HS-5 (cell line): ENCODE measurements around the gene FAM81B.

Experiments used
- DNase-seq: peaks from one replicate; pipeline ENCODE4 v3.0.0-alpha.2; 2012; ENCODE audit warnings: low read depth

The FAM81B gene

GRCh38 chr5:95403996-95404395 lies 12.8 kb downstream of the FAM81B start:
- no peak for DNase-seq

GRCh38 chr5:95406426-95407090 lies 15.4 kb downstream of the FAM81B start:
- peak; percentile 18 for DNase-seq

GRCh38 chr5:95410279-95410678 lies 19.1 kb downstream of the FAM81B start:
- DNase-seq = no peak

GRCh38 chr5:95411474-95411873 lies 20.3 kb downstream of the FAM81B start:
- DNase-seq = peak; percentile 37

- DNase-seq = no peak
These were observed 23.3 kb downstream of the FAM81B start for GRCh38 chr5:95414451-95414850.

- DNase-seq = peak; percentile 13
These were observed 26.8 kb downstream of the FAM81B start for GRCh38 chr5:95417971-95418370.

GRCh38 chr5:95422838-95423237 lies 31.7 kb downstream of the FAM81B start:
- DNase-seq = no peak

GRCh38 chr5:95424016-95424415 lies 32.9 kb downstream of the FAM81B start:
- no peak for DNase-seq

- no peak for DNase-seq
These were observed 33.4 kb downstream of the FAM81B start for GRCh38 chr5:95424526-95424925.

GRCh38 chr5:95426227-95426626 lies 35.1 kb downstream of the FAM81B start:
- no peak for DNase-seq

GRCh38 chr5:95432779-95433178 lies 41.6 kb downstream of the FAM81B start:
- no peak for DNase-seq

GRCh38 chr5:95439801-95440493 lies 48.8 kb downstream of the FAM81B start:
- DNase-seq = no peak

GRCh38 chr5:95440825-95441224 lies 49.7 kb downstream of the FAM81B start:
- DNase-seq = no peak

- no peak for DNase-seq
These were observed 50.5 kb downstream of the FAM81B start for GRCh38 chr5:95441636-95442035.

GRCh38 chr5:95445442-95445841 lies 54.3 kb downstream of the FAM81B start:
- no peak for DNase-seq

GRCh38 chr5:95445995-95446394 lies 54.8 kb downstream of the FAM81B start:
- DNase-seq = peak; percentile 63

- no peak for DNase-seq
These were observed 55.5 kb downstream of the FAM81B start for GRCh38 chr5:95446560-95447221.

GRCh38 chr5:95447961-95448360 lies 56.8 kb downstream of the FAM81B start:
- DNase-seq = no peak

- DNase-seq = no peak
These were observed 57.6 kb downstream of the FAM81B start for GRCh38 chr5:95448789-95449188.

- DNase-seq = no peak
These were observed 58.3 kb downstream of the FAM81B start for GRCh38 chr5:95449460-95449859.

- DNase-seq = no peak
These were observed 63.4 kb downstream of the FAM81B start for GRCh38 chr5:95454536-95454935.

GRCh38 chr5:95460665-95461064 lies 69.5 kb downstream of the FAM81B start:
- DNase-seq = no peak

- no peak for DNase-seq
These were observed 80.3 kb downstream of the FAM81B start for GRCh38 chr5:95471487-95471886.
